Neural progenitor cell (in vitro differentiated cells): ENCODE results near the gene GINS3. TPM values are rescaled to one million over a fixed set of nuclear protein-coding genes. Genes with fewer than 3 reads are reported as not detected.

Experiments used
- DNase-seq: peaks from one replicate; pipeline ENCODE4 v3.0.0-alpha.2; 2016; ENCODE audit warnings: low spot score
- H2AFZ ChIP-seq: fragments of 200-600 bp; sonication (generic); replicated peaks from 2 replicates; pipeline ENCODE4 v1.6.1; 2016; ENCODE audit warnings: antibody characterized with exemption
- H3F3A ChIP-seq: fragments of 200-600 bp; sonication (generic); 2 replicates; pipeline ENCODE4 v1.6.1; 2016; ENCODE audit warnings: antibody characterized with exemption, low read depth
- H3K27ac ChIP-seq: fragments of 200-600 bp; sonication (generic); 2 replicates; pipeline ENCODE4 v1.5.1; 2016; ENCODE audit warnings: mild to moderate bottlenecking
- H3K27me3 ChIP-seq: fragments of 200-600 bp; sonication (generic); 2 replicates; pipeline ENCODE4 v1.6.1; 2016; ENCODE audit warnings: mild to moderate bottlenecking, moderate library complexity
- H3K36me3 ChIP-seq: fragments of 200-600 bp; sonication (generic); 2 replicates; pipeline ENCODE4 v1.5.1; 2016
- H3K4me1 ChIP-seq: fragments of 200-600 bp; sonication (generic); 2 replicates; pipeline ENCODE4 v1.6.1; 2016; ENCODE audit warnings: mixed run types
- H3K4me2 ChIP-seq: fragments of 200-600 bp; sonication (generic); 2 replicates; pipeline ENCODE4 v1.6.1; 2016
- H3K4me3 ChIP-seq: fragments of 200-600 bp; sonication (generic); 2 replicates; pipeline ENCODE4 v1.5.1; 2016
- H3K79me2 ChIP-seq: fragments of 200-600 bp; sonication (generic); 2 replicates; pipeline ENCODE4 v1.6.1; 2016; ENCODE audit warnings: low read depth
- H3K9ac ChIP-seq: fragments of 200-600 bp; sonication (generic); 2 replicates; pipeline ENCODE4 v1.6.1; 2016
- H3K9me3 ChIP-seq: fragments of 200-600 bp; sonication (generic); 2 replicates; pipeline ENCODE4 v1.5.1; 2016; ENCODE audit warnings: low read depth
- H4K20me1 ChIP-seq: fragments of 200-600 bp; sonication (generic); 2 replicates; pipeline ENCODE4 v1.6.1; 2016; ENCODE audit warnings: low read depth
- H3K27ac Mint-ChIP-seq: 3 replicates; pipeline ENCODE4 v1.8.0; 2021; ENCODE audit warnings: mixed read lengths
- H3K27me3 Mint-ChIP-seq: 2 replicates; pipeline ENCODE4 v1.8.0; 2022; ENCODE audit warnings: low read depth, mild to moderate bottlenecking, inconsistent platforms, moderate library complexity, mixed read lengths; ENCODE audit not compliant: insufficient read depth
- H3K36me3 Mint-ChIP-seq: 3 replicates; pipeline ENCODE4 v1.8.0; 2021; ENCODE audit warnings: mixed read lengths
- H3K4me1 Mint-ChIP-seq: 3 replicates; pipeline ENCODE4 v1.8.0; 2021; ENCODE audit warnings: mixed read lengths
- H3K4me3 Mint-ChIP-seq: 3 replicates; pipeline ENCODE4 v1.8.0; 2021; ENCODE audit warnings: mild to moderate bottlenecking, moderate library complexity, mixed read lengths
- H3K9me3 Mint-ChIP-seq: 3 replicates; pipeline ENCODE4 v1.8.0; 2020; ENCODE audit warnings: mixed read lengths
- CTCF ChIP-seq: fragments of 200-600 bp; sonication (generic); IDR thresholded peaks from 2 replicates; pipeline ENCODE4 v1.5.1; 2017; ENCODE audit warnings: antibody characterized with exemption, mild to moderate bottlenecking
- EZH2 ChIP-seq: fragments of 200-600 bp; sonication (generic); IDR thresholded peaks from 2 replicates; pipeline ENCODE4 v1.6.1; 2017; ENCODE audit warnings: antibody characterized with exemption, mild to moderate bottlenecking, moderate library complexity
- EZH2phosphoT487 ChIP-seq: fragments of 200-600 bp; sonication (generic); IDR thresholded peaks from 2 replicates; pipeline ENCODE4 v1.6.1; 2017; ENCODE audit warnings: antibody characterized with exemption
- total RNA-seq: library from RNA; depleted of rRNA; stranded (reverse); fragments of >200 nt; gene quantifications from 2 replicates; pipeline ENCODE4 v1.2.3, GENCODE V29; 2015; ENCODE audit warnings: low replicate concordance

GINS3 gene
- total RNA-seq, 1 donor from 2014 or later: 13.4 TPM

GRCh38 chr16:58451265-58451689 is 59.0 kb downstream of the GINS3 start:
- no peak overlapping the region for H3K4me3 Mint-ChIP-seq

GRCh38 chr16:58451945-58452401 is 59.7 kb downstream of the GINS3 start:
- no peaks in the 10 kb centered on the region for H3K4me1 ChIP-seq
- Mint-ChIP-seq H3K36me3 (no peaks in the 10 kb centered on the region), H3K4me3 (no peak overlapping the region), H3K9me3 (no peaks in the 10 kb centered on the region), H3K27me3 (peaks cover 16% of the 10 kb centered on the region), H3K4me1 (peaks cover 18% of the 10 kb centered on the region), H3K27ac (no peak overlapping the region)
- no peak overlapping the region for H2AFZ ChIP-seq
- H3K4me2 ChIP-seq: no peak overlapping the region
- no peaks in the 10 kb centered on the region for H3F3A ChIP-seq
- H3K4me3 ChIP-seq: no peak overlapping the region
- H3K27me3 ChIP-seq: peaks cover 12% of the 10 kb centered on the region
- no peak overlapping the region for H3K27ac ChIP-seq
- no peak overlapping the region for H3K9ac ChIP-seq
- no peak for DNase-seq
- no peaks in the 10 kb centered on the region for H3K9me3 ChIP-seq
- no peaks in the 10 kb centered on the region for H3K36me3 ChIP-seq
- no peaks in the 10 kb centered on the region for H3K79me2 ChIP-seq
- TF ChIP-seq EZH2phosphoT487: no peak
- no peak for TF ChIP-seq CTCF
- TF ChIP-seq EZH2: no peak
- H4K20me1 ChIP-seq: no peaks in the 10 kb centered on the region

More at GRCh38 chr16:58451265-58451689, 59.0 kb downstream of the GINS3 start:
- Histone ChIP-seq H3K27me3 (peaks cover 13% of the 10 kb centered on the region), H2AFZ (no peak overlapping the region), H3K4me1 (no peaks in the 10 kb centered on the region), H3K4me2 (no peak overlapping the region), H3F3A (no peaks in the 10 kb centered on the region), H3K9ac (no peak overlapping the region), H3K79me2 (no peaks in the 10 kb centered on the region), H3K36me3 (no peaks in the 10 kb centered on the region), H3K27ac (no peak overlapping the region), H3K4me3 (no peak overlapping the region), H3K9me3 (no peaks in the 10 kb centered on the region), H4K20me1 (no peaks in the 10 kb centered on the region)
- H3K4me1 Mint-ChIP-seq: peaks cover 15% of the 10 kb centered on the region
- DNase-seq: no peak
- no peaks in the 10 kb centered on the region for H3K36me3 Mint-ChIP-seq
- no peak for TF ChIP-seq EZH2phosphoT487
- no peak for TF ChIP-seq EZH2
- TF ChIP-seq CTCF: no peak
- no peaks in the 10 kb centered on the region for H3K9me3 Mint-ChIP-seq
- peaks cover 11% of the 10 kb centered on the region for H3K27me3 Mint-ChIP-seq
- no peak overlapping the region for H3K27ac Mint-ChIP-seq

DNA sequence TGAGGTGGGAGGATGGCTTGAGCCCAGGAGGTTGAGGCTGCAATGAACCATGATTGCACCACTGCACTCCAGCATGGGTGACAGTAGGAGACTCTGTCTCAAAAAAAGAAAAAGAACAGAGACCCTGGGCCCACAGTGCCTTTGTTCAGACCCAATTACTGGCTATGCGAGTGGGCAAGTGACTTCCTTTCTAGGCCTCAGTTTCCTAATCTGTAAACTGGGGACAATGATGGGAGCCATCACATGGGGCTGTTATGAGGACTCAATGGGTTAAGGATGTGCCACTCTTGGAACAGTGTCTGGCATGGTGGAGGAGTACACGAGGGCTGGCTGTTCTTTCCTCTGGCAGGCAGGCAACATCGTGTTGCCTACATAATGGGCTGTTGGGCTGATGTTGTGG is 60.4 kb downstream of the GINS3 start:
- H4K20me1 ChIP-seq: no peaks in the 10 kb centered on the region
- Mint-ChIP-seq H3K4me1 (peaks cover 18% of the 10 kb centered on the region), H3K36me3 (no peaks in the 10 kb centered on the region), H3K4me3 (no peak overlapping the region), H3K27me3 (peaks cover 16% of the 10 kb centered on the region), H3K9me3 (no peaks in the 10 kb centered on the region), H3K27ac (no peak overlapping the region)
- H3F3A ChIP-seq: no peaks in the 10 kb centered on the region
- no peaks in the 10 kb centered on the region for H3K4me1 ChIP-seq
- H3K79me2 ChIP-seq: no peaks in the 10 kb centered on the region
- H3K4me2 ChIP-seq: no peak overlapping the region
- H3K27ac ChIP-seq: no peak overlapping the region
- DNase-seq: no peak
- H3K4me3 ChIP-seq: no peak overlapping the region
- H3K27me3 ChIP-seq: peaks cover 5% of the 10 kb centered on the region
- no peaks in the 10 kb centered on the region for H3K9me3 ChIP-seq
- H3K9ac ChIP-seq: no peak overlapping the region
- no peak for TF ChIP-seq CTCF
- no peak overlapping the region for H2AFZ ChIP-seq
- no peaks in the 10 kb centered on the region for H3K36me3 ChIP-seq
